HG03039 (cell line): ENCODE results near the gene OSBPL8.

Experiments
- ATAC-seq: cut with Tn5 transposase; IDR thresholded peaks from one replicate; pipeline ENCODE4 v1.9.1; 2021; ENCODE audit warnings: mild to moderate bottlenecking, moderate library complexity; ENCODE audit not compliant: unreplicated experiment

The OSBPL8 gene

GRCh38 chr12:76558684-76559399, 729 bp downstream of the OSBPL8 start:
- peak; percentile 45 for ATAC-seq

- ATAC-seq, result no peak
These were observed 3.2 kb downstream of the OSBPL8 start for GRCh38 chr12:76556368-76556767.

- no peak for ATAC-seq
These were observed 3.8 kb downstream of the OSBPL8 start for GRCh38 chr12:76555797-76556196.

GRCh38 chr12:76555231-76555767, 4.3 kb downstream of the OSBPL8 start:
- ATAC-seq, result no peak

GRCh38 chr12:76554405-76555230, 5.0 kb downstream of the OSBPL8 start:
- ATAC-seq, result no peak

GRCh38 chr12:76552343-76552938, 7.1 kb downstream of the OSBPL8 start:
- ATAC-seq, result no peak

GRCh38 chr12:76551482-76551888, 8.1 kb downstream of the OSBPL8 start:
- no peak for ATAC-seq

- no peak for ATAC-seq
These were observed 10.4 kb downstream of the OSBPL8 start for GRCh38 chr12:76549131-76549530.

- no peak for ATAC-seq
These were observed 11.2 kb downstream of the OSBPL8 start for GRCh38 chr12:76548222-76548837.

GRCh38 chr12:76547526-76547925, 12.0 kb downstream of the OSBPL8 start:
- no peak for ATAC-seq

GRCh38 chr12:76546889-76547288, 12.7 kb downstream of the OSBPL8 start:
- no peak for ATAC-seq

- no peak for ATAC-seq
These were observed 14.1 kb downstream of the OSBPL8 start for GRCh38 chr12:76545486-76545885.

GRCh38 chr12:76544601-76545261, 14.8 kb downstream of the OSBPL8 start:
- ATAC-seq, result no peak

GRCh38 chr12:76543813-76544347, 15.7 kb downstream of the OSBPL8 start:
- no peak for ATAC-seq

GRCh38 chr12:76542908-76543307, 16.7 kb downstream of the OSBPL8 start:
- no peak for ATAC-seq

- ATAC-seq, result no peak
These were observed 19.8 kb downstream of the OSBPL8 start for GRCh38 chr12:76539727-76540126.

- ATAC-seq, result no peak
These were observed 21.6 kb downstream of the OSBPL8 start for GRCh38 chr12:76537923-76538322.

GRCh38 chr12:76536546-76536945, 23.0 kb downstream of the OSBPL8 start:
- ATAC-seq, result no peak

- no peak for ATAC-seq
These were observed 24.4 kb downstream of the OSBPL8 start for GRCh38 chr12:76535170-76535569.

GRCh38 chr12:76533331-76533730, 26.2 kb downstream of the OSBPL8 start:
- no peak for ATAC-seq
